Measurements from ENCODE around the gene TEX11.
"Not testable (repeated sequence)": the region's sequence is repeated elsewhere in the genome, so short reads cannot be mapped to it uniquely, and the experiment has no call there.

Gene TEX11

DNA sequence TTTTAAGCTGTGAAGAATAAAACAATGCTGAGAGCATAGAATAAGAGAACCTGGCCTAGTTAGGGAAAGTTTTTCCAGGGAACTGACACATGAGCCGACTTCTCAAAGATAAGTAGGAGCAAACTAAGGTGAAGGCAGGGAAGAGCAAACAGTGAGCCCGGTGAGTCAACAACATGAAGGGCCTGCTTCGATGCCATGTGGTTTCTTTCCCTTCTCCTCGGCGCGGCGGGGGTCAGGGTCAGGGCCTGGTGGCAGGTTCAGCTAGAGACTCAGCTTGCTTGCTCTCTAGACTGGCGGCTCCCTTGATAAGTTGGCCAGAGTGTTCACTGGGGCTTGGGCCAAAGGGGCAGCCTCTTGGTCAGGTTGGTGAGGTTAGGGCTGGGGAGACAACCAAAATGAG, 382.8 kb downstream of the TEX11 start:
- Histone ChIP-seq H4K20me1 (ENCODE audit: insufficient read depth, low read length, poor library complexity, severe bottlenecking) (no peaks in the 10 kb centered on the region), H3K36me3 (ENCODE audit: insufficient read depth, low read length) (no peaks in the 10 kb centered on the region), H2AFZ (ENCODE audit: low read length) (no peak overlapping the region), H3K4me3 (ENCODE audit: low read length, poor library complexity, severe bottlenecking) (no peak overlapping the region), H3K79me2 (ENCODE audit: insufficient read depth, low read length) (no peaks in the 10 kb centered on the region), H3K4me1 (ENCODE audit: insufficient read depth, low read length, poor library complexity, severe bottlenecking) (peaks cover 5% of the 10 kb centered on the region), H3K9ac (ENCODE audit: low read depth, low read length, poor library complexity, severe bottlenecking) (no peak overlapping the region), H3K9me2 (replicated peaks; ENCODE audit: low read depth, low read length) (no peaks in the 10 kb centered on the region), H3K27me3 (ENCODE audit: insufficient read depth, low read length, poor library complexity, severe bottlenecking) (no peaks in the 10 kb centered on the region), H3K9me3 (ENCODE audit: insufficient read depth, low read depth, low read length) (no peaks in the 10 kb centered on the region), H3F3A (ENCODE audit: low read depth) (no peaks in the 10 kb centered on the region), H3K4me2 (ENCODE audit: low read depth, low read length, poor library complexity, severe bottlenecking) (no peak overlapping the region)
- TF ChIP-seq EZH2phosphoT487 (IDR thresholded peaks at IDR 0.05; ENCODE audit: borderline replicate concordance), result no peak
- TF ChIP-seq, protein P1, sequence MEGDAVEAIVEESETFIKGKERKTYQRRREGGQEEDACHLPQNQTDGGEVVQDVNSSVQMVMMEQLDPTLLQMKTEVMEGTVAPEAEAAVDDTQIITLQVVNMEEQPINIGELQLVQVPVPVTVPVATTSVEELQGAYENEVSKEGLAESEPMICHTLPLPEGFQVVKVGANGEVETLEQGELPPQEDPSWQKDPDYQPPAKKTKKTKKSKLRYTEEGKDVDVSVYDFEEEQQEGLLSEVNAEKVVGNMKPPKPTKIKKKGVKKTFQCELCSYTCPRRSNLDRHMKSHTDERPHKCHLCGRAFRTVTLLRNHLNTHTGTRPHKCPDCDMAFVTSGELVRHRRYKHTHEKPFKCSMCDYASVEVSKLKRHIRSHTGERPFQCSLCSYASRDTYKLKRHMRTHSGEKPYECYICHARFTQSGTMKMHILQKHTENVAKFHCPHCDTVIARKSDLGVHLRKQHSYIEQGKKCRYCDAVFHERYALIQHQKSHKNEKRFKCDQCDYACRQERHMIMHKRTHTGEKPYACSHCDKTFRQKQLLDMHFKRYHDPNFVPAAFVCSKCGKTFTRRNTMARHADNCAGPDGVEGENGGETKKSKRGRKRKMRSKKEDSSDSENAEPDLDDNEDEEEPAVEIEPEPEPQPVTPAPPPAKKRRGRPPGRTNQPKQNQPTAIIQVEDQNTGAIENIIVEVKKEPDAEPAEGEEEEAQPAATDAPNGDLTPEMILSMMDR (conservative IDR thresholded peaks at IDR 0.05; ENCODE audit: low read length), result no peak

DNA sequence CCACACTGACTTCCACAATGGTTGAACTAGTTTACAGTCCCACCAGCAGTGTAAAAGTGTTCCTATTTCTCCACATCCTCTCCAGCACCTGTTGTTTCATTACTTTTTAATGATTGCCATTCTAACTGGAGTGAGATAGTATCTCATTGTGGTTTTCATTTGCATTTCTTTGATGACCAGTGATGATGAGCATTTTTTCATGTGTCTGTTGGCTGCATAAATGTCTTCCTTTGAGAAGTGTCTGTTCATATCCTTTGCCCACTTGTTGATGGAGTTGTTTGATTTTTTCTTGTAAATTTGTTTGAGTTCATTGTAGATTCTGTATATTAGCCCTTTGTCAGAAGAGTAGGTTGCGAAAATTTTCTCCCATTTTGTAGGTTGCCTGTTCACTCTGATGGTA, 392.8 kb downstream of the TEX11 start:
- not testable (repeated sequence) for H3K9me3 ChIP-seq (ENCODE audit: insufficient read depth, low read depth, low read length); H3K4me3 ChIP-seq (ENCODE audit: low read length, poor library complexity, severe bottlenecking); H3K79me2 ChIP-seq (ENCODE audit: insufficient read depth, low read length); H3K27me3 ChIP-seq (ENCODE audit: insufficient read depth, low read length, poor library complexity, severe bottlenecking); H4K20me1 ChIP-seq (ENCODE audit: insufficient read depth, low read length, poor library complexity, severe bottlenecking); H3K9ac ChIP-seq (ENCODE audit: low read depth, low read length, poor library complexity, severe bottlenecking); H3K9me2 ChIP-seq (replicated peaks; ENCODE audit: low read depth, low read length); H3K4me1 ChIP-seq (ENCODE audit: insufficient read depth, low read length, poor library complexity, severe bottlenecking); H2AFZ ChIP-seq (ENCODE audit: low read length); H3K4me2 ChIP-seq (ENCODE audit: low read depth, low read length, poor library complexity, severe bottlenecking); H3K36me3 ChIP-seq (ENCODE audit: insufficient read depth, low read length); H3F3A ChIP-seq (ENCODE audit: low read depth)

DNA sequence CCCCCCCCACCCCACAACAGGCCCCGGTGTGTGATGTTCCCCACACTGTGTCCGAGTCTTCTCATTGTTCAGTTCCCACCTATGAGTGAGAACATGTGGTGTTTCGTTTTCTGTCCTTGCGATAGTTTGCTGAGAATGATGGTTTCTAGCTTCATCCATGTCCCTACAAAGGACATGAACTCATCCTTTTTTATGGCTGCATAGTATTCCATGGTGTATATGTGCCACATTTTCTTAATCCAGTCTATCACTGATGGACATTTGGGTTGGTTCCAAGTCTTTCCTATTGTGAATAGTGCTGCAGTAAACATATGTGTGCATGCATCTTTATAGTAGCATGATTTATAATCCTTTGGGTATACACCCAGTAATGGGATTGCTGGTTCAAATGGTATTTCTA, 393.2 kb downstream of the TEX11 start:
- not testable (repeated sequence) for H3K9me3 ChIP-seq (ENCODE audit: insufficient read depth, low read depth, low read length); H4K20me1 ChIP-seq (ENCODE audit: insufficient read depth, low read length, poor library complexity, severe bottlenecking); H3F3A ChIP-seq (ENCODE audit: low read depth); H3K36me3 ChIP-seq (ENCODE audit: insufficient read depth, low read length); H3K4me1 ChIP-seq (ENCODE audit: insufficient read depth, low read length, poor library complexity, severe bottlenecking); H3K27me3 ChIP-seq (ENCODE audit: insufficient read depth, low read length, poor library complexity, severe bottlenecking); H2AFZ ChIP-seq (ENCODE audit: low read length); H3K9ac ChIP-seq (ENCODE audit: low read depth, low read length, poor library complexity, severe bottlenecking); H3K9me2 ChIP-seq (replicated peaks; ENCODE audit: low read depth, low read length); H3K79me2 ChIP-seq (ENCODE audit: insufficient read depth, low read length); H3K4me2 ChIP-seq (ENCODE audit: low read depth, low read length, poor library complexity, severe bottlenecking); H3K4me3 ChIP-seq (ENCODE audit: low read length, poor library complexity, severe bottlenecking)

DNA sequence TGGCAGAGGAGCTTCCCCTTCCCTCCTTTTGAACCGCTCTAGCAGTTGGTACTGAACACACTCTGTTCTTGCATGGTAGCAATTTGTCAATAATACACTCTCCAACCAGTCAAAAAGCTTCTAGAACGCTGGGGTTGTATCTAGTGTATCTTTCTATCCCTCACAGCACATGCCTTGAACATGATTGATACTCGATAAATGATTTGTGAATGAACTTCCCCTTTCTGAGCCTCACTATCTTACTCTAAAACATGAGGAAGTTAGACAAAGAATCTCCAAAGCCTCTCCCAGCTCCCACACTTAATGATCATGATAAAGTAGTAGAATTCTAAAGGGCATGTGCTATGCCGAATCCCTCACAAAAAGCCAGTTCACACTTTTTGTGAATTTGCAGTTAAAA, 399.4 kb downstream of the TEX11 start:
- Histone ChIP-seq H3K9ac (ENCODE audit: low read depth, low read length, poor library complexity, severe bottlenecking) (no peak overlapping the region), H2AFZ (ENCODE audit: low read length) (no peak overlapping the region), H3F3A (ENCODE audit: low read depth) (no peaks in the 10 kb centered on the region), H4K20me1 (ENCODE audit: insufficient read depth, low read length, poor library complexity, severe bottlenecking) (no peaks in the 10 kb centered on the region), H3K4me1 (ENCODE audit: insufficient read depth, low read length, poor library complexity, severe bottlenecking) (no peaks in the 10 kb centered on the region), H3K4me3 (ENCODE audit: low read length, poor library complexity, severe bottlenecking) (no peak overlapping the region), H3K4me2 (ENCODE audit: low read depth, low read length, poor library complexity, severe bottlenecking) (no peak overlapping the region), H3K27me3 (ENCODE audit: insufficient read depth, low read length, poor library complexity, severe bottlenecking) (no peaks in the 10 kb centered on the region), H3K9me3 (ENCODE audit: insufficient read depth, low read depth, low read length) (no peaks in the 10 kb centered on the region), H3K79me2 (ENCODE audit: insufficient read depth, low read length) (no peaks in the 10 kb centered on the region), H3K36me3 (ENCODE audit: insufficient read depth, low read length) (no peaks in the 10 kb centered on the region), H3K9me2 (replicated peaks; ENCODE audit: low read depth, low read length) (no peaks in the 10 kb centered on the region)
- TF ChIP-seq, protein P1 (conservative IDR thresholded peaks at IDR 0.05; ENCODE audit: low read length), result no peak
- no peak for TF ChIP-seq EZH2phosphoT487 (IDR thresholded peaks at IDR 0.05; ENCODE audit: borderline replicate concordance)
